SK-N-SH (cell line): ENCODE results near the gene CADM2. TPM values are rescaled to one million over a fixed set of nuclear protein-coding genes. Genes with fewer than 3 reads are reported as not detected.

ENCODE experiments used
- CTCF ChIA-PET: fragments of 300-600, 350-600 bp; formaldehyde crosslinking; extraction: SDS; loops from one replicate; lab custom pipeline; 2021; lab: Yijun Ruan, JAX
- POLR2A ChIA-PET: fragments of 350-600 bp; sonication (Branson Sonifier 250); formaldehyde crosslinking; extraction: SDS; loops from one replicate; lab custom pipeline; 2020; ENCODE audit warnings: antibody characterized with exemption, inconsistent platforms; lab: Yijun Ruan, JAX
- DNase-seq: peaks from one replicate; pipeline ENCODE4 v3.0.0; 2012
- H2AFZ ChIP-seq: fragments of 200-600 bp; sonication (generic); 2 replicates; pipeline ENCODE4 v1.8.1; 2016; ENCODE audit warnings: antibody characterized with exemption, mild to moderate bottlenecking, low read depth
- H3F3A ChIP-seq: fragments of 200-600 bp; sonication (generic); replicated peaks from 2 replicates; pipeline ENCODE3; 2016; ENCODE audit warnings: antibody characterized with exemption, mild to moderate bottlenecking; ENCODE audit not compliant: insufficient read depth
- H3K27ac ChIP-seq, 2 experiments: fragments of 200-500 bp in 1 of 2; fragments of 200-600 bp in 1 of 2; sonication (Bioruptor generic) in 1 of 2; sonication (generic), shearing (Covaris generic) in 1 of 2; 2 replicates each; pipeline versions ENCODE4 v1.5.1 to v1.6.1; 2014 to 2016; ENCODE audit warnings: low read depth in 2 of 2, inconsistent platforms in 1 of 2, low read length in 1 of 2, mild to moderate bottlenecking in 1 of 2, mixed read lengths in 1 of 2
- H3K27me3 ChIP-seq: fragments of 200-600 bp; sonication (generic), shearing (Covaris generic); 2 replicates; pipeline ENCODE4 v1.6.1; 2016; ENCODE audit warnings: mixed run types; ENCODE audit not compliant: insufficient read depth
- H3K36me3 ChIP-seq, 2 experiments: fragments of 200-500 bp in 1 of 2; fragments of 200-600 bp in 1 of 2; sonication (Bioruptor generic) in 1 of 2; sonication (generic) in 1 of 2; replicated peaks in 1 of 2; 2 replicates each; pipeline versions ENCODE3 to v1.5.1; 2014 to 2016; ENCODE audit warnings: low read length in 1 of 2, mild to moderate bottlenecking in 1 of 2; ENCODE audit not compliant: insufficient read depth in 2 of 2, control insufficient read depth in 1 of 2
- H3K4me1 ChIP-seq, 2 experiments: fragments of 200-500 bp in 1 of 2; fragments of 200-600 bp in 1 of 2; sonication (Bioruptor generic) in 1 of 2; sonication (generic), shearing (Covaris generic) in 1 of 2; 2 replicates each; pipeline versions ENCODE4 v1.5.1 to v1.6.1; 2014 to 2016; ENCODE audit warnings: low read depth in 1 of 2, low read length in 1 of 2, mixed run types in 1 of 2; ENCODE audit not compliant: insufficient read depth in 2 of 2, control insufficient read depth in 1 of 2
- H3K4me2 ChIP-seq: fragments of 200-600 bp; sonication (generic), shearing (Covaris generic); 2 replicates; pipeline ENCODE4 v1.6.1; 2017; ENCODE audit warnings: mixed run types
- H3K4me3 ChIP-seq, 2 experiments: fragments of 200-500 bp in 1 of 2; fragments of 200-600 bp in 1 of 2; sonication (Bioruptor generic) in 1 of 2; sonication (generic), shearing (Covaris generic) in 1 of 2; 2 replicates each; pipeline versions ENCODE4 v1.5.1 to v1.8.1; 2014 to 2016; ENCODE audit warnings: low read depth in 2 of 2, inconsistent platforms in 1 of 2, low read length in 1 of 2, mild to moderate bottlenecking in 1 of 2, mixed read lengths in 1 of 2, moderate library complexity in 1 of 2
- H3K79me2 ChIP-seq: fragments of 200-600 bp; sonication (generic); 2 replicates; pipeline ENCODE4 v1.8.1; 2017; ENCODE audit warnings: mild to moderate bottlenecking; ENCODE audit not compliant: insufficient read depth
- H3K9ac ChIP-seq: fragments of 200-600 bp; sonication (generic); 2 replicates; pipeline ENCODE4 v1.6.1; 2017; ENCODE audit warnings: mixed run types
- H3K9me2 ChIP-seq: fragments of 200-600 bp; sonication (generic); 2 replicates; pipeline ENCODE4 v1.6.1; 2017; ENCODE audit warnings: mixed run types
- H3K9me3 ChIP-seq: fragments of 200-600 bp; sonication (generic); 2 replicates; pipeline ENCODE4 v1.6.1; 2017; ENCODE audit warnings: mixed run types, mild to moderate bottlenecking, moderate library complexity
- H4K20me1 ChIP-seq: fragments of 200-600 bp; sonication (generic); 2 replicates; pipeline ENCODE4 v1.6.1; 2017; ENCODE audit warnings: mild to moderate bottlenecking, mixed run types; ENCODE audit not compliant: insufficient read depth
- ELF1 ChIP-seq: IDR thresholded peaks from 2 replicates; pipeline ENCODE4 v1.4.0; 2012
- EP300 ChIP-seq, 2 experiments: IDR thresholded peaks; 2 replicates each; pipeline versions ENCODE4 v1.4.0 to v1.6.1; 2012; ENCODE audit warnings: borderline replicate concordance in 1 of 2, low read depth in 1 of 2, low read length in 1 of 2
- EZH2phosphoT487 ChIP-seq: fragments of 200-600 bp; sonication (generic); IDR thresholded peaks from 2 replicates; pipeline ENCODE4 v1.6.1; 2017; ENCODE audit warnings: low read depth, mixed run types, mild to moderate bottlenecking, antibody characterized with exemption, moderate library complexity, borderline replicate concordance
- FOXM1 ChIP-seq: IDR thresholded peaks from 2 replicates; pipeline ENCODE4 v1.4.0; 2012; ENCODE audit warnings: low read depth, mild to moderate bottlenecking
- GABPA ChIP-seq: IDR thresholded peaks from 2 replicates; pipeline ENCODE4 v1.4.0; 2012; ENCODE audit warnings: low read depth, mild to moderate bottlenecking
- JUND ChIP-seq: IDR thresholded peaks from 2 replicates; pipeline ENCODE4 v1.4.0; 2012
- MEF2A ChIP-seq: IDR thresholded peaks from 2 replicates; pipeline ENCODE4 v1.4.0; 2012; ENCODE audit warnings: low read depth, borderline replicate concordance
- NFIC ChIP-seq: IDR thresholded peaks from 2 replicates; pipeline ENCODE4 v1.4.0; 2012; ENCODE audit warnings: borderline replicate concordance
- PBX3 ChIP-seq: IDR thresholded peaks from 2 replicates; pipeline ENCODE4; 2012
- POLR2AphosphoS5 ChIP-seq: IDR thresholded peaks from 2 replicates; pipeline ENCODE4 v1.6.1; 2012; ENCODE audit warnings: low read depth, low read length
- RAD21 ChIP-seq: IDR thresholded peaks from 2 replicates; pipeline ENCODE4 v1.6.1; 2012; ENCODE audit warnings: mild to moderate bottlenecking, low read length
- RCOR1 ChIP-seq: fragments of 150-350 bp; IDR thresholded peaks from 2 replicates; pipeline ENCODE4 v1.6.1; 2017; ENCODE audit warnings: antibody characterized with exemption, low read length
- RXRA ChIP-seq: IDR thresholded peaks from 2 replicates; pipeline ENCODE4 v1.4.0; 2012; ENCODE audit warnings: low read depth, mild to moderate bottlenecking, borderline replicate concordance
- SIN3A ChIP-seq: IDR thresholded peaks from 2 replicates; pipeline ENCODE4 v1.6.1; 2012; ENCODE audit warnings: low read depth, mild to moderate bottlenecking, low read length, moderate library complexity, borderline replicate concordance
- SMC3 ChIP-seq: IDR thresholded peaks from 2 replicates; pipeline ENCODE4 v1.6.1; 2012; ENCODE audit warnings: low read depth, low read length, improper control_type of control experiment
- TAF1 ChIP-seq: IDR thresholded peaks from 2 replicates; pipeline ENCODE4 v1.6.1; 2012; ENCODE audit warnings: low read depth, mild to moderate bottlenecking, low read length, moderate library complexity, borderline replicate concordance
- USF1 ChIP-seq: IDR thresholded peaks from 2 replicates; pipeline ENCODE4 v1.4.0; 2012; ENCODE audit warnings: low read depth, borderline replicate concordance
- WGBS: methylation state at CpG from one replicate; pipeline ENCODE4 v1.1.6; 2017; ENCODE audit warnings: low lambda C conversion rate; 5-methylcytosine and 5-hydroxymethylcytosine counted together
- polyA plus RNA-seq, 3 experiments: library from polyadenylated mRNA; depleted of rRNA; stranded (reverse); fragments of >200 nt; gene quantifications; 2 replicates each; pipeline ENCODE4 v1.2.3, GENCODE V29; 2012
- TF ChIP-seq, protein P1 (sequence below): fragments of 150-350 bp; IDR thresholded peaks from 2 replicates; pipeline ENCODE4 v1.6.1; 2016; ENCODE audit warnings: mild to moderate bottlenecking, low read depth, low read length

The CADM2 gene
- polyA plus RNA-seq, 1 of the 3 experiments (the other 2 are of a cell fraction): 0.46 TPM

DNA sequence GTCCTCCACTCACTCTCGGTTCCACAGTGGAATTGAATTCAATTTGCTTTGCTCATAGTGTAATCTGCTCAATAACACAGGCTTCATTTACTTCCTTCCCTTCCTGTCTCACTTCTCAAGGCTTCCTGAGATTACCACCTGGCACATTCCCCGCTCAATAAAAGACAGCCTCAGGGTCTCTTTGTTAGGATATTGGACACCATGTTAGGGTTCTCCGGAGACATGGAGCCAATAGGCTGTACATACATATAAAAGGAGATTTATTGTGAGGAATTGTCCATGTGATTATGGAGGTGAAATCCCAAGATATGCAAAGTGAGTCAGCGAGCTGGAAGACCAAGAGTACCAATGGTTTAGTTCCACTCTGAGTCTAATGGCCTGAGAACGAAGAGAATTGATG lies 974.5 kb downstream of the CADM2 start:
- TF ChIP-seq EP300 (IDR thresholded peaks at IDR 0.05; ENCODE audit: borderline replicate concordance in 1 of 2, low read depth in 1 of 2, low read length in 1 of 2): no peak
- no peak for TF ChIP-seq TAF1
- no peak for TF ChIP-seq RCOR1
- no peak for TF ChIP-seq FOXM1
- TF ChIP-seq ELF1: no peak
- TF ChIP-seq JUND: no peak
- TF ChIP-seq NFIC: no peak
- no peak overlapping the region for H3K27ac ChIP-seq
- no peak overlapping the region for H3K9ac ChIP-seq
- H2AFZ ChIP-seq: no peak overlapping the region
- no peak for DNase-seq
- no peaks in the 10 kb centered on the region for H3K9me3 ChIP-seq
- no peaks in the 10 kb centered on the region for H4K20me1 ChIP-seq
- H3F3A ChIP-seq: no peaks in the 10 kb centered on the region
- no peaks in the 10 kb centered on the region for H3K27me3 ChIP-seq
- WGBS: 29% methylated on average over 5 of the region's 5 CpGs
- H3K9me2 ChIP-seq: no peaks in the 10 kb centered on the region
- H3K4me3 ChIP-seq: no peak overlapping the region
- ChIA-PET POLR2A (no interaction called here), CTCF (no interaction called here)
- no peak overlapping the region for H3K4me2 ChIP-seq
- no peaks in the 10 kb centered on the region for H3K4me1 ChIP-seq
- H3K36me3 ChIP-seq: no peaks in the 10 kb centered on the region
- H3K79me2 ChIP-seq: no peaks in the 10 kb centered on the region

- H3K36me3 ChIP-seq: no peaks in the 10 kb centered on the region
- no peaks in the 10 kb centered on the region for H3K9me2 ChIP-seq
- H3K4me2 ChIP-seq: no peak overlapping the region
- no peak for DNase-seq
- H3K9ac ChIP-seq: no peak overlapping the region
- no peaks in the 10 kb centered on the region for H3K79me2 ChIP-seq
- no peaks in the 10 kb centered on the region; the same call in 1 of the 2 replicates for H4K20me1 ChIP-seq
- H3K9me3 ChIP-seq: no peaks in the 10 kb centered on the region
- CTCF ChIA-PET: no interaction called here
- no peak overlapping the region for H2AFZ ChIP-seq
- H3F3A ChIP-seq: no peaks in the 10 kb centered on the region
- TF ChIP-seq TAF1 (no peak), RAD21 (no peak), JUND (no peak), RXRA (no peak), SMC3 (no peak), POLR2AphosphoS5 (no peak), MEF2A (no peak), GABPA (no peak), PBX3 (no peak), SIN3A (no peak), USF1 (no peak), EP300 (IDR thresholded peaks at IDR 0.05; ENCODE audit: borderline replicate concordance in 1 of 2, low read depth in 1 of 2, low read length in 1 of 2) (no peak), EZH2phosphoT487 (no peak)
- TF ChIP-seq, protein P1, sequence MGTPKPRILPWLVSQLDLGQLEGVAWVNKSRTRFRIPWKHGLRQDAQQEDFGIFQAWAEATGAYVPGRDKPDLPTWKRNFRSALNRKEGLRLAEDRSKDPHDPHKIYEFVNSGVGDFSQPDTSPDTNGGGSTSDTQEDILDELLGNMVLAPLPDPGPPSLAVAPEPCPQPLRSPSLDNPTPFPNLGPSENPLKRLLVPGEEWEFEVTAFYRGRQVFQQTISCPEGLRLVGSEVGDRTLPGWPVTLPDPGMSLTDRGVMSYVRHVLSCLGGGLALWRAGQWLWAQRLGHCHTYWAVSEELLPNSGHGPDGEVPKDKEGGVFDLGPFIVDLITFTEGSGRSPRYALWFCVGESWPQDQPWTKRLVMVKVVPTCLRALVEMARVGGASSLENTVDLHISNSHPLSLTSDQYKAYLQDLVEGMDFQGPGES: no peak
- H3K4me1 ChIP-seq: no peaks in the 10 kb centered on the region; a peak in 1 of 4 replicates
- H3K4me3 ChIP-seq: no peak overlapping the region
- H3K27me3 ChIP-seq: no peaks in the 10 kb centered on the region
- 73% methylated on average over 1 of the region's 1 CpG for WGBS
- POLR2A ChIA-PET: no interaction called here
- H3K27ac ChIP-seq: no peak overlapping the region
Observed at GRCh38 chr3:85935171-85935570, 976.4 kb downstream of the CADM2 start.
